SK-N-SH (cell line): ENCODE measurements around the gene CBFA2T3.

Source experiments
- FOXJ3 ChIP-seq: sonication (generic); formaldehyde crosslinking; IDR thresholded peaks from 2 replicates; pipeline ENCODE4 v1.5.1; 2020; ENCODE audit warnings: mild to moderate bottlenecking, missing genetic modification reagents
- GABPA ChIP-seq: IDR thresholded peaks from 2 replicates; pipeline ENCODE4 v1.4.0; 2012; ENCODE audit warnings: low read depth, mild to moderate bottlenecking
- POLR2AphosphoS5 ChIP-seq: IDR thresholded peaks from 2 replicates; pipeline ENCODE4 v1.6.1; 2012; ENCODE audit warnings: low read depth, low read length
- SMC3 ChIP-seq: IDR thresholded peaks from 2 replicates; pipeline ENCODE4 v1.6.1; 2012; ENCODE audit warnings: low read depth, low read length, improper control_type of control experiment
- TF ChIP-seq, protein P1 (sequence below): fragments of 200-600 bp; sonication (generic); IDR thresholded peaks from 2 replicates; pipeline ENCODE4 v1.6.1; 2017; ENCODE audit warnings: antibody characterized with exemption, mild to moderate bottlenecking, moderate library complexity
- TF ChIP-seq, protein P2 (sequence below): IDR thresholded peaks from 2 replicates; pipeline ENCODE4; 2012
- TF ChIP-seq, protein P3 (sequence below): IDR thresholded peaks from 2 replicates; pipeline ENCODE4 v1.6.1; 2012; ENCODE audit warnings: mild to moderate bottlenecking, low read depth, low read length, moderate library complexity
- TF ChIP-seq, protein P4 (sequence below): fragments of 150-350 bp; IDR thresholded peaks from 2 replicates; pipeline ENCODE4 v1.6.1; 2017; ENCODE audit warnings: antibody characterized with exemption, low read length, low read depth, borderline replicate concordance

DNA sequence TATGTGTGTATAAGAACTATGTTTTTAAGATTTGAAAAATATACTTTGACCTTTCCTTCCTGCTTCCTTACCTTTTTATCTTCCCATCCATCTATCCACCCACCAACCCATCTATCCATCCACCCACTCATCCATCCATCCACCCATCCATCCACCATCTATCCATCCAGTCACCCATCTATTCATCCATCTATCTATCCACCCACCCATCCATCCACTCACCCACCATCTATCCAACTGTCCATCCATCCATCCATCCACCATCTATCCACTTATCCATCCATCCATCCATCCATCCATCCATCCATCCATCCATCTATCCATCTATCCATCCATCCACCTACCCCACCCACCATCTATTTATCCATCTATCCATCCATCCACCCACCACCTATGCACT is 12.4 kb downstream of the CBFA2T3 start:
- TF ChIP-seq, protein P1, sequence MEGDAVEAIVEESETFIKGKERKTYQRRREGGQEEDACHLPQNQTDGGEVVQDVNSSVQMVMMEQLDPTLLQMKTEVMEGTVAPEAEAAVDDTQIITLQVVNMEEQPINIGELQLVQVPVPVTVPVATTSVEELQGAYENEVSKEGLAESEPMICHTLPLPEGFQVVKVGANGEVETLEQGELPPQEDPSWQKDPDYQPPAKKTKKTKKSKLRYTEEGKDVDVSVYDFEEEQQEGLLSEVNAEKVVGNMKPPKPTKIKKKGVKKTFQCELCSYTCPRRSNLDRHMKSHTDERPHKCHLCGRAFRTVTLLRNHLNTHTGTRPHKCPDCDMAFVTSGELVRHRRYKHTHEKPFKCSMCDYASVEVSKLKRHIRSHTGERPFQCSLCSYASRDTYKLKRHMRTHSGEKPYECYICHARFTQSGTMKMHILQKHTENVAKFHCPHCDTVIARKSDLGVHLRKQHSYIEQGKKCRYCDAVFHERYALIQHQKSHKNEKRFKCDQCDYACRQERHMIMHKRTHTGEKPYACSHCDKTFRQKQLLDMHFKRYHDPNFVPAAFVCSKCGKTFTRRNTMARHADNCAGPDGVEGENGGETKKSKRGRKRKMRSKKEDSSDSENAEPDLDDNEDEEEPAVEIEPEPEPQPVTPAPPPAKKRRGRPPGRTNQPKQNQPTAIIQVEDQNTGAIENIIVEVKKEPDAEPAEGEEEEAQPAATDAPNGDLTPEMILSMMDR = no peak
- TF ChIP-seq, protein P2, sequence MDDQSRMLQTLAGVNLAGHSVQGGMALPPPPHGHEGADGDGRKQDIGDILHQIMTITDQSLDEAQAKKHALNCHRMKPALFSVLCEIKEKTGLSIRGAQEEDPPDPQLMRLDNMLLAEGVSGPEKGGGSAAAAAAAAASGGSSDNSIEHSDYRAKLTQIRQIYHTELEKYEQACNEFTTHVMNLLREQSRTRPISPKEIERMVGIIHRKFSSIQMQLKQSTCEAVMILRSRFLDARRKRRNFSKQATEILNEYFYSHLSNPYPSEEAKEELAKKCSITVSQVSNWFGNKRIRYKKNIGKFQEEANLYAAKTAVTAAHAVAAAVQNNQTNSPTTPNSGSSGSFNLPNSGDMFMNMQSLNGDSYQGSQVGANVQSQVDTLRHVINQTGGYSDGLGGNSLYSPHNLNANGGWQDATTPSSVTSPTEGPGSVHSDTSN = no peak
- TF ChIP-seq SMC3 (no peak), GABPA (no peak), POLR2AphosphoS5 (no peak), FOXJ3 (no peak)
- TF ChIP-seq, protein P3, sequence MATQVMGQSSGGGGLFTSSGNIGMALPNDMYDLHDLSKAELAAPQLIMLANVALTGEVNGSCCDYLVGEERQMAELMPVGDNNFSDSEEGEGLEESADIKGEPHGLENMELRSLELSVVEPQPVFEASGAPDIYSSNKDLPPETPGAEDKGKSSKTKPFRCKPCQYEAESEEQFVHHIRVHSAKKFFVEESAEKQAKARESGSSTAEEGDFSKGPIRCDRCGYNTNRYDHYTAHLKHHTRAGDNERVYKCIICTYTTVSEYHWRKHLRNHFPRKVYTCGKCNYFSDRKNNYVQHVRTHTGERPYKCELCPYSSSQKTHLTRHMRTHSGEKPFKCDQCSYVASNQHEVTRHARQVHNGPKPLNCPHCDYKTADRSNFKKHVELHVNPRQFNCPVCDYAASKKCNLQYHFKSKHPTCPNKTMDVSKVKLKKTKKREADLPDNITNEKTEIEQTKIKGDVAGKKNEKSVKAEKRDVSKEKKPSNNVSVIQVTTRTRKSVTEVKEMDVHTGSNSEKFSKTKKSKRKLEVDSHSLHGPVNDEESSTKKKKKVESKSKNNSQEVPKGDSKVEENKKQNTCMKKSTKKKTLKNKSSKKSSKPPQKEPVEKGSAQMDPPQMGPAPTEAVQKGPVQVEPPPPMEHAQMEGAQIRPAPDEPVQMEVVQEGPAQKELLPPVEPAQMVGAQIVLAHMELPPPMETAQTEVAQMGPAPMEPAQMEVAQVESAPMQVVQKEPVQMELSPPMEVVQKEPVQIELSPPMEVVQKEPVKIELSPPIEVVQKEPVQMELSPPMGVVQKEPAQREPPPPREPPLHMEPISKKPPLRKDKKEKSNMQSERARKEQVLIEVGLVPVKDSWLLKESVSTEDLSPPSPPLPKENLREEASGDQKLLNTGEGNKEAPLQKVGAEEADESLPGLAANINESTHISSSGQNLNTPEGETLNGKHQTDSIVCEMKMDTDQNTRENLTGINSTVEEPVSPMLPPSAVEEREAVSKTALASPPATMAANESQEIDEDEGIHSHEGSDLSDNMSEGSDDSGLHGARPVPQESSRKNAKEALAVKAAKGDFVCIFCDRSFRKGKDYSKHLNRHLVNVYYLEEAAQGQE = no peak
- TF ChIP-seq, protein P4, sequence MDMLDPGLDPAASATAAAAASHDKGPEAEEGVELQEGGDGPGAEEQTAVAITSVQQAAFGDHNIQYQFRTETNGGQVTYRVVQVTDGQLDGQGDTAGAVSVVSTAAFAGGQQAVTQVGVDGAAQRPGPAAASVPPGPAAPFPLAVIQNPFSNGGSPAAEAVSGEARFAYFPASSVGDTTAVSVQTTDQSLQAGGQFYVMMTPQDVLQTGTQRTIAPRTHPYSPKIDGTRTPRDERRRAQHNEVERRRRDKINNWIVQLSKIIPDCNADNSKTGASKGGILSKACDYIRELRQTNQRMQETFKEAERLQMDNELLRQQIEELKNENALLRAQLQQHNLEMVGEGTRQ = no peak
